Heart right ventricle (tissue), 16 donors: ENCODE measurements around the gene FLNB. TPM values are rescaled to one million over a fixed set of nuclear protein-coding genes. Genes with fewer than 3 reads are reported as not detected.

Source experiments
- ATAC-seq, 8 donors: fragments of 200-7000 bp; cut with Tn5 transposase; one replicate each; pipeline ENCODE4 v1.9.1; 2020; ENCODE audit warnings: mild to moderate bottlenecking in 8 of 8, moderate library complexity in 8 of 8, moderate number of reproducible peaks in 1 of 8
- DNase-seq, 2 donors: peaks; one replicate each; pipeline ENCODE4 v3.0.0-alpha.2; 2020
- H3K27ac ChIP-seq, 10 donors: fragments of 200-600 bp; sonication (generic) in 2 of 10; one replicate each; pipeline versions ENCODE4 v1.5.0 to v1.8.0; 2020 to 2022; ENCODE audit warnings: mild to moderate bottlenecking in 3 of 10
- H3K27me3 ChIP-seq, 7 donors: fragments of 200-600 bp; one replicate each; pipeline ENCODE4 v1.8.0; 2021 to 2022; ENCODE audit warnings: mild to moderate bottlenecking in 2 of 7
- H3K36me3 ChIP-seq, 9 donors: fragments of 200-600 bp; sonication (generic) in 1 of 9; one replicate each; pipeline versions ENCODE4 v1.5.0 to v1.8.0; 2020 to 2022; ENCODE audit warnings: mild to moderate bottlenecking in 2 of 9
- H3K4me1 ChIP-seq, 9 donors: fragments of 200-600 bp; sonication (generic) in 1 of 9; one replicate each; pipeline versions ENCODE4 v1.5.0 to v1.8.0; 2020 to 2022; ENCODE audit warnings: mild to moderate bottlenecking in 4 of 9
- H3K4me3 ChIP-seq, 10 donors: fragments of 200-600 bp; sonication (generic) in 2 of 10; one replicate each; pipeline versions ENCODE4 v1.5.0 to v1.8.0; 2020 to 2022; ENCODE audit warnings: mild to moderate bottlenecking in 7 of 10, moderate library complexity in 2 of 10
- H3K9me3 ChIP-seq, 11 donors: fragments of 200-600 bp in 10 of 11; sonication (generic) in 2 of 11; one replicate each; pipeline versions ENCODE4 v1.5.0 to v1.8.0; 2013 to 2022; ENCODE audit warnings: mild to moderate bottlenecking in 2 of 11, control low read depth in 1 of 11, moderate library complexity in 1 of 11
- WGBS, 2 donors: extraction: QIAGEN DNeasy Blood & Tissue Kit; methylation state at CpG; one replicate each; pipeline ENCODE4 v1.1.7; 2013; ENCODE audit warnings: inconsistent platforms in 1 of 2; 5-methylcytosine and 5-hydroxymethylcytosine counted together
- intact Hi-C, 10 donors: fragments of 100-400 bp; cut with DNase I; formaldehyde crosslinking; loops; one replicate each; pipeline versions ENCODE4 v1.11.1 to v1.14.2; 2022
- polyA plus RNA-seq, 2 donors: library from polyadenylated mRNA; stranded (reverse); fragments of 200-250 nt; gene quantifications; one replicate each; pipeline ENCODE4 v1.2.3, GENCODE V29; 2013
- total RNA-seq, 10 donors: library from RNA; stranded (reverse); fragmentation: NEBNext Ultra II Directional in 3 of 10; extraction: Animal tissue kit (Norgen Biotek cat#: 25700) in 3 of 10; gene quantifications; one replicate each; pipeline versions ENCODE4 v1.2.1 to v1.2.4, GENCODE V29; 2021 to 2023
- TF ChIP-seq, protein P1 (sequence below), 9 donors: fragments of 200-600 bp; sonication (generic) in 2 of 9; IDR thresholded peaks; one replicate each; pipeline versions ENCODE4 v1.5.0 to v1.8.0; 2021 to 2022; ENCODE audit warnings: antibody characterized with exemption in 9 of 9, mild to moderate bottlenecking in 5 of 9, moderate library complexity in 1 of 9
- donor health status: Arrhythmogenic right ventricular cardiomyopathy.
- donor health status: ischemic (EF 13 %, LVEDD 7.1; RV severe dilation, severe dysfunction).
- donor health status: healthy with polysubstance abuse.
- donor health status: DM: no; HTN: yes; CAD: no.
- donor health status: DM: no; HTN: no; CAD: no.
- donor health status: ischemic (EF 25% LVEDD 6.9; RV normal size, moderate dysfunction).
- donor health status: ischemic (EF 25% LVEDD 5.7; RV mildly dilated, moderate dysfunction).
- donor health status: healthy.
- donor health status: DM: yes; HTN: yes; CAD: no.
- donor health status: Ischemic cardiomyopathy.
- donor health status: ischemic (EF 35%, LVEDD 5.7; RV mildly dilated, moderate dysfunction).
- donor health status: nonischemic (EF 11% LVEDD 7.7; RV severe dilation, severe dysfunction).
- donor health status: DM: yes; HTN: yes; CAD: no.
- donor health status: PGD.
- donor health status: ischemic (EF 29% LVEDD 5.4; RV normal size, mild dysfunction).
- donor health status: nonischemic (EF 23%, LVEDD 6.1; RV moderate dilation, normal function).

Gene FLNB
- total and polyA plus RNA-seq, 12 donors = 27.4 to 65.3 (median 38.6) TPM

DNA sequence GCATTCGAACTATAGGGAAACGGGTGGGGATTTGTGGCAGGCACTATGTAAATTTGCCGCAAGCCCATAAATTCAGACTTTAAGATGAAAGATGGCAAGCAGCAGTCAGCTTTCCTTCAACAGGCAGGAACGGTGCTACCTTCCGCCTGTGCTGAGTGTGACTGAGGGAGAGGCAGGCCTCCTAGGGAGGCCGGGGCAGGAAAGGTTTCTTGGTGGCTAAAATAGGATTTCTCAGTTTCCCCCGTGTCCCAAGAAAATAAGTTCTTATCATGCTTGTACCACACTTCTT, 12.5 kb downstream of the FLNB start:
- peaks cover 4 to 86% (median 32%) of the 10 kb centered on the region in 9 donors for H3K4me1 ChIP-seq
- peak overlapping the region in 9 of 10 donors; percentile 26 to 80 (median 62) for H3K27ac ChIP-seq
- no peaks in the 10 kb centered on the region for H3K27me3 ChIP-seq
- no peaks in the 10 kb centered on the region for H3K36me3 ChIP-seq
- no peak overlapping the region for H3K4me3 ChIP-seq
- intact Hi-C loops = no loop called here
- WGBS, 2 donors = 59 to 72% methylated on average over 7 of the region's 7 CpGs
- no peaks in the 10 kb centered on the region for H3K9me3 ChIP-seq
- TF ChIP-seq, protein P1, sequence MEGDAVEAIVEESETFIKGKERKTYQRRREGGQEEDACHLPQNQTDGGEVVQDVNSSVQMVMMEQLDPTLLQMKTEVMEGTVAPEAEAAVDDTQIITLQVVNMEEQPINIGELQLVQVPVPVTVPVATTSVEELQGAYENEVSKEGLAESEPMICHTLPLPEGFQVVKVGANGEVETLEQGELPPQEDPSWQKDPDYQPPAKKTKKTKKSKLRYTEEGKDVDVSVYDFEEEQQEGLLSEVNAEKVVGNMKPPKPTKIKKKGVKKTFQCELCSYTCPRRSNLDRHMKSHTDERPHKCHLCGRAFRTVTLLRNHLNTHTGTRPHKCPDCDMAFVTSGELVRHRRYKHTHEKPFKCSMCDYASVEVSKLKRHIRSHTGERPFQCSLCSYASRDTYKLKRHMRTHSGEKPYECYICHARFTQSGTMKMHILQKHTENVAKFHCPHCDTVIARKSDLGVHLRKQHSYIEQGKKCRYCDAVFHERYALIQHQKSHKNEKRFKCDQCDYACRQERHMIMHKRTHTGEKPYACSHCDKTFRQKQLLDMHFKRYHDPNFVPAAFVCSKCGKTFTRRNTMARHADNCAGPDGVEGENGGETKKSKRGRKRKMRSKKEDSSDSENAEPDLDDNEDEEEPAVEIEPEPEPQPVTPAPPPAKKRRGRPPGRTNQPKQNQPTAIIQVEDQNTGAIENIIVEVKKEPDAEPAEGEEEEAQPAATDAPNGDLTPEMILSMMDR (IDR thresholded peaks at IDR 0.05) = no peak
- DNase-seq (no peak), ATAC-seq (peak in 7 of 8 donors; percentile 20 to 56 (median 49))

- Histone ChIP-seq H3K4me3 (no peak overlapping the region), H3K9me3 (no peaks in the 10 kb centered on the region), H3K27ac (peak overlapping the region in 9 of 10 donors; percentile 12 to 80 (median 62)), H3K27me3 (no peaks in the 10 kb centered on the region), H3K36me3 (no peaks in the 10 kb centered on the region), H3K4me1 (peaks cover 4 to 88% (median 36%) of the 10 kb centered on the region in 9 donors)
- DNase-seq (no peak), ATAC-seq (peak in 7 of 8 donors; percentile 34 to 73 (median 50))
- TF ChIP-seq, protein P1 (IDR thresholded peaks at IDR 0.05) = no peak
- WGBS, 2 donors = 80 to 92% methylated on average over 8 of the region's 8 CpGs
- intact Hi-C loops = no loop called here
Observed at GRCh38 chr3:58021072-58021959, 13.1 kb downstream of the FLNB start.

DNA sequence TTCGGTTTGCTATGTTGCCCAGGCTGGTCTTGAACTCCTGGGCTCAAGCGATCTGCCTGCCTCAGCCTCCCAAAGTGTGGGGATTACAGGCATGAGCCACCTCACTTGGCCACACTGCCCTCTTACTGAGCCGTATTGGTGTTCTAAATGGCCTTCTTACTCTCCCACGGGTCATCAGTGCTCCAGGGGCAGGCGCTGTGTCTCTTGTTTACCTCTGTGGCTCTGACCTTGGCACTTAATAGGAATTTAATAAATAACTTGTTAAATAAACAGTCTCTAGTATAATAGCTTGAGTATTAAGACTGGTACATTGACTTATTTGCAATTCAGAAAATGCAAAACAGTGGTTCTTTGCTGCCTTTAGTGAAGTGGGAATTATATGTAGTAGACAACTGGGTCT, 13.7 kb downstream of the FLNB start:
- TF ChIP-seq, protein P1 (IDR thresholded peaks at IDR 0.05) = no peak
- Histone ChIP-seq H3K27me3 (no peaks in the 10 kb centered on the region), H3K4me1 (peaks cover 4 to 87% (median 38%) of the 10 kb centered on the region in 9 donors), H3K4me3 (no peak overlapping the region), H3K36me3 (no peaks in the 10 kb centered on the region), H3K27ac (peak overlapping the region in 2 of 10 donors; percentile 5 to 75), H3K9me3 (no peaks in the 10 kb centered on the region)
- DNase-seq = no peak
- intact Hi-C loops = no loop called here
- WGBS, 2 donors = 90% methylated on average over 5 of the region's 5 CpGs
- no peak for ATAC-seq

DNA sequence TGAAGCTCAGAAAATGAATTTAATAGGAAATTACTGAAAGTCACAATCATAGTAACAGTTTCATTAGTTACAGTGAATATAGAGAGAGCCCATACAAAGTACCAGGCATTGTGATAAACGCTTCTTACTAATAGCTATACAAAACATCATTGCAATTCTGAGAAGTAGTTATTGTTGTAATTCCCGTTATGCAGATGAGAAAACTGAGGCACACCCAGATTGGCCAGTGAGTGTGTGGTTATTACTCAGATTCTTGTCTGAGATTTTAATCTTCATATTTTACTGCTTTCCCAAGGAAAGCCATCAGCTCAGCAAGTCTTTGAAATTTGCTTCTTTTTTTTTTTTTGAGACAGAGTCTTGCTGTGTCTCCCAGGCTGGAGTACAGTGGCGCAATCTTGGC, 14.3 kb downstream of the FLNB start:
- DNase-seq (no peak), ATAC-seq (no peak)
- intact Hi-C loops = no loop called here
- Histone ChIP-seq H3K27ac (peak overlapping the region in 1 of 10 donors; percentile 5), H3K27me3 (no peaks in the 10 kb centered on the region), H3K36me3 (no peaks in the 10 kb centered on the region), H3K9me3 (no peaks in the 10 kb centered on the region), H3K4me3 (no peak overlapping the region), H3K4me1 (peaks cover 4 to 87% (median 41%) of the 10 kb centered on the region in 9 donors)
- WGBS, 2 donors = 94 to 95% methylated on average over 3 of the region's 3 CpGs
- TF ChIP-seq, protein P1 (IDR thresholded peaks at IDR 0.05) = no peak
